HCT116 (cell line): ENCODE results near the gene LAYN. TPM values are rescaled to one million over a fixed set of nuclear protein-coding genes. Genes with fewer than 3 reads are reported as not detected.

Experiments used
- ATAC-seq: fragments of 200-7000 bp; cut with Tn5 transposase; 2 replicates; pipeline ENCODE4 v1.9.1; 2020; ENCODE audit warnings: mild to moderate bottlenecking, moderate library complexity
- BruUV-seq: library from RNA; stranded (reverse); fragments of 400-500 nt; replicated peaks from 2 replicates; lab custom pipeline; 2021; lab: Mats Ljungman, UMichigan
- CTCF ChIA-PET: fragments of 300-600 bp; sonication (Branson Sonifier 250); formaldehyde crosslinking; loops from one replicate; lab custom pipeline; 2021; ENCODE audit warnings: antibody characterized with exemption; lab: Charles Lee
- POLR2A ChIA-PET: fragments of 300-600, 350-600 bp; sonication (Branson Sonifier 250); formaldehyde crosslinking; loops from one replicate; lab custom pipeline; 2021; ENCODE audit warnings: antibody characterized with exemption; lab: Charles Lee
- RAD21 ChIA-PET, 2 experiments: fragments of 300-600 bp; sonication (Branson Sonifier 250); formaldehyde crosslinking; loops; one replicate each; lab custom pipeline; 2023; ENCODE audit warnings: low total read pairs in 2 of 2; ENCODE audit not compliant: uncharacterized antibody in 2 of 2, unreplicated experiment in 2 of 2, low non-redundant PET in 1 of 2; lab: Charles Lee
- DNase-seq: peaks from one replicate; pipeline ENCODE4 v3.0.0-alpha.2; 2010; ENCODE audit warnings: low read depth, low spot score
- H2AFZ ChIP-seq: fragments of 200-600 bp; shearing (Covaris generic), sonication (generic); 2 replicates; pipeline ENCODE4 v1.6.1; 2017; ENCODE audit warnings: low read depth, mixed run types, mixed read lengths, antibody characterized with exemption, low read length; ENCODE audit not compliant: poor library complexity, severe bottlenecking
- H3K27ac ChIP-seq: 2 replicates; pipeline ENCODE4 v1.5.1; 2012; ENCODE audit warnings: low read depth, low read length
- H3K27me3 ChIP-seq: fragments of 200-600 bp; sonication (generic); 2 replicates; pipeline ENCODE4 v1.6.1; 2016; ENCODE audit warnings: mixed run types, low read length, mixed read lengths; ENCODE audit not compliant: insufficient read depth
- H3K36me3 ChIP-seq, 2 experiments: fragments of 200-500 bp in 1 of 2; fragments of 200-600 bp in 1 of 2; sonication (Bioruptor generic) in 1 of 2; sonication (generic) in 1 of 2; 2 replicates each; pipeline versions ENCODE4 v1.5.1 to v1.6.1; 2014 to 2016; ENCODE audit warnings: low read length in 2 of 2, inconsistent platforms in 1 of 2, mixed read lengths in 1 of 2, mixed run types in 1 of 2; ENCODE audit not compliant: insufficient read depth in 2 of 2, control insufficient read depth in 1 of 2
- H3K4me1 ChIP-seq, 2 experiments: fragments of 200-600 bp in 1 of 2; sonication (generic) in 1 of 2; 2 replicates each; pipeline versions ENCODE4 v1.5.1 to v1.6.1; 2012 to 2017; ENCODE audit warnings: low read length in 2 of 2, inconsistent platforms in 1 of 2, mild to moderate bottlenecking in 1 of 2, mixed read lengths in 1 of 2, mixed run types in 1 of 2, moderate library complexity in 1 of 2; ENCODE audit not compliant: insufficient read depth in 2 of 2, control insufficient read depth in 1 of 2
- H3K4me2 ChIP-seq: fragments of 200-600 bp; sonication (generic); 2 replicates; pipeline ENCODE4 v1.6.1; 2017; ENCODE audit warnings: mixed run types, low read length, mixed read lengths
- H3K4me3 ChIP-seq, 2 experiments: fragments of 200-600 bp in 1 of 2; sonication (generic) in 1 of 2; replicated peaks in 1 of 2; 2 replicates each; pipeline ENCODE4 v1.5.1; 2011 to 2016; ENCODE audit warnings: low read length in 2 of 2, control low read depth in 1 of 2, low read depth in 1 of 2, mild to moderate bottlenecking in 1 of 2, mixed read lengths in 1 of 2, mixed run types in 1 of 2
- H3K79me2 ChIP-seq: fragments of 200-600 bp; sonication (generic); 2 replicates; pipeline ENCODE4 v1.6.1; 2017; ENCODE audit warnings: mild to moderate bottlenecking, mixed run types, low read length, moderate library complexity, mixed read lengths; ENCODE audit not compliant: insufficient read depth
- H3K9ac ChIP-seq: fragments of 200-600 bp; sonication (generic); 2 replicates; pipeline ENCODE4 v1.6.1; 2016; ENCODE audit warnings: low read length, mixed read lengths
- H3K9me2 ChIP-seq: fragments of 200-600 bp; sonication (generic), shearing (Covaris generic); 2 replicates; pipeline ENCODE4 v1.6.1; 2017; ENCODE audit warnings: mixed run types, mild to moderate bottlenecking, moderate library complexity; ENCODE audit not compliant: insufficient read depth
- H3K9me3 ChIP-seq, 2 experiments: fragments of 200-500 bp in 1 of 2; fragments of 200-600 bp in 1 of 2; sonication (Bioruptor generic) in 1 of 2; sonication (generic) in 1 of 2; 2 replicates each; pipeline ENCODE4 v1.6.1; 2014 to 2017; ENCODE audit warnings: low read length in 2 of 2, mixed read lengths in 2 of 2, inconsistent platforms in 1 of 2, low read depth in 1 of 2, mild to moderate bottlenecking in 1 of 2, mixed run types in 1 of 2, moderate library complexity in 1 of 2; ENCODE audit not compliant: control insufficient read depth in 1 of 2, insufficient read depth in 1 of 2
- H4K20me1 ChIP-seq: fragments of 200-600 bp; sonication (generic), shearing (Covaris generic); 2 replicates; pipeline ENCODE4 v1.6.1; 2017; ENCODE audit warnings: mixed run types, mild to moderate bottlenecking, moderate library complexity; ENCODE audit not compliant: insufficient read depth
- ATF3 ChIP-seq: IDR thresholded peaks from 2 replicates; pipeline ENCODE4 v1.6.1; 2012
- CBX3 ChIP-seq: IDR thresholded peaks from 2 replicates; pipeline ENCODE4 v1.6.1; 2012; ENCODE audit warnings: low read depth
- CEBPB ChIP-seq: IDR thresholded peaks from 2 replicates; pipeline ENCODE4 v1.6.1; 2012; ENCODE audit warnings: low read depth
- EGR1 ChIP-seq: IDR thresholded peaks from 2 replicates; pipeline ENCODE4 v1.6.1; 2012; ENCODE audit warnings: low read depth
- EZH2 ChIP-seq: fragments of 200-600 bp; sonication (generic); IDR thresholded peaks from 2 replicates; pipeline ENCODE4 v1.6.1; 2017; ENCODE audit warnings: antibody characterized with exemption, mixed run types
- EZH2phosphoT487 ChIP-seq: fragments of 200-600 bp; IDR thresholded peaks from 2 replicates; pipeline ENCODE4 v1.6.1; 2018; ENCODE audit warnings: antibody characterized with exemption, borderline replicate concordance
- POLR2A ChIP-seq: IDR thresholded peaks from 2 replicates; pipeline ENCODE4 v1.7.0; 2011; ENCODE audit warnings: borderline replicate concordance; ENCODE audit not compliant: insufficient read depth, insufficient read length; ENCODE audit errors: extremely low read depth
- POLR2AphosphoS5 ChIP-seq: IDR thresholded peaks from 2 replicates; pipeline ENCODE4 v1.6.1; 2011; ENCODE audit warnings: mild to moderate bottlenecking, low read depth, low read length, moderate library complexity
- RAD21 ChIP-seq: IDR thresholded peaks from 2 replicates; pipeline ENCODE4 v1.6.1; 2012; ENCODE audit warnings: low read depth, mild to moderate bottlenecking
- SIN3A ChIP-seq: IDR thresholded peaks from 2 replicates; pipeline ENCODE4 v1.6.1; 2012; ENCODE audit warnings: low read depth
- SP1 ChIP-seq: IDR thresholded peaks from 2 replicates; pipeline ENCODE4 v1.6.1; 2012; ENCODE audit warnings: low read depth
- YY1 ChIP-seq: IDR thresholded peaks from 2 replicates; pipeline ENCODE4 v1.6.1; 2011; ENCODE audit warnings: low read length, low read depth, moderate library complexity, mild to moderate bottlenecking; ENCODE audit not compliant: insufficient replicate concordance; ENCODE audit errors: extremely low read depth
- ZBTB33 ChIP-seq: IDR thresholded peaks from 2 replicates; pipeline ENCODE4 v1.6.1; 2011; ENCODE audit warnings: mild to moderate bottlenecking, low read length, moderate library complexity; ENCODE audit not compliant: insufficient replicate concordance; ENCODE audit errors: extremely low read depth
- intact Hi-C: fragments of 100-400 bp; cut with micrococcal nuclease; formaldehyde crosslinking; loops from 2 replicates; pipeline ENCODE4 v1.10.0; 2022
- total RNA-seq: library from RNA; stranded (reverse); gene quantifications from one replicate; pipeline ENCODE4 v1.2.1, GENCODE V29; 2021; ENCODE audit not compliant: unreplicated experiment

The LAYN gene
- total RNA-seq, 1 experiment from 2014 or later, result not detected

DNA sequence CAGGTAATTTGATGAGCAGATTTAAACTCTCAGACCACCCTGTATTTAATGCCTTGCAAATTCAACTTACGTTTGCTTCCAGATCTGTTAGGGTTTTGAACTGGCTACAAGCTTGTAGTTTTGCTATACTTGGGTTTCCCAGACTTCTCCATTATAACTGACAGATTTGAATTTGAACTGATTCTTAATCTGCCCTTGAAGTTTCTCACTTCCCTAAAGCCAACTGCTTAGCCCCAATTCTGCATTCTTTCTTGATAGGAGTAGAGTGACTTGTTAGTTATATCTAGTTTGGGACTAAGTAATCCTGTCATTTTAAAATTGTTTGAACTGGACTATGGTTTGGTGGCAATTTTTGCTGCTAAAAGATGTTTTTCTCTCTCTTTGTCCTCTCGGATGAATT, 9.7 kb downstream of the LAYN start:
- Histone ChIP-seq H3K4me1 (peaks cover 0 to 9% of the 10 kb centered on the region in 2 experiments; a peak in 2 of 4 replicates), H3K27me3 (no peaks in the 10 kb centered on the region), H3K79me2 (no peaks in the 10 kb centered on the region), H3K36me3 (no peaks in the 10 kb centered on the region), H3K9ac (no peak overlapping the region), H3K4me2 (no peak overlapping the region), H3K4me3 (no peak overlapping the region), H3K9me2 (no peaks in the 10 kb centered on the region), H3K27ac (no peak overlapping the region)
- no peak for ATAC-seq
- ChIA-PET RAD21 (no interaction called here), POLR2A (no interaction called here), CTCF (interaction anchor here (1.6 kb wide), 1 partner anchor 114 kb away, joined by 3 read pairs; no protein-coding TSS in a partner anchor)
- DNase-seq, result no peak
- no TSS peak for BruUV-seq
- TF ChIP-seq SIN3A, result no peak
- TF ChIP-seq CEBPB, result no peak
- TF ChIP-seq POLR2AphosphoS5, result no peak
- TF ChIP-seq ATF3, result no peak
- TF ChIP-seq EZH2, result no peak
- no peak for TF ChIP-seq RAD21
- no peak for TF ChIP-seq YY1
- no peak for TF ChIP-seq EZH2phosphoT487
- no peak for TF ChIP-seq EGR1
- TF ChIP-seq POLR2A, result no peak
- no peak for TF ChIP-seq SP1
- TF ChIP-seq CBX3, result no peak
- TF ChIP-seq ZBTB33, result no peak
- TF ChIP-seq, all 23 proteins: peak for 0
- Histone ChIP-seq H2AFZ (no peak overlapping the region), H4K20me1 (no peaks in the 10 kb centered on the region), H3K9me3 (no peaks in the 10 kb centered on the region)
- intact Hi-C loops, result no loop called here
